GM19463 (cell line): ENCODE data around the gene AP3B1.

Source experiments
- ATAC-seq: cut with Tn5 transposase; IDR thresholded peaks from one replicate; pipeline ENCODE4 v1.9.1; 2021; ENCODE audit warnings: mild to moderate bottlenecking, moderate library complexity; ENCODE audit not compliant: unreplicated experiment

The AP3B1 gene

DNA sequence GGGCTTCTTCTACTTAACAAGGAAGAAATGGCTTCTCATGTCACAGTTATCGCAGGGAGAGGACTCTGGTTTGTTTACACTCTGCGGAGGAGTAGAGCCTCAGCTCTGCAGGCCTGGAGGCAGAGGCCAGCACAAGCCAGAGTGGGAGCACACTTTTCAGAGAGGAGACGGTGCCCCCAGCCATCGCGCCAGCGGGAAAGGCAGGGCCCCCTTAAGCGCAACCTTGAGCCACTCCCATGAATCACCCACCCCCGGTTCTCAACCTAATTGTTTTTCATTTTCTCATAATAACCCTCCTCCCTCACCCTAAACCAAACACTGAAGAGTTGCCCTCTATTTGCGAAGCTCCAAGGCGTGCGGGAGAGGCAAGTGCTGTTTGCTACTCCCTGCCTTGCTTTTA, 309.9 kb downstream of the AP3B1 start:
- ATAC-seq = no peak

DNA sequence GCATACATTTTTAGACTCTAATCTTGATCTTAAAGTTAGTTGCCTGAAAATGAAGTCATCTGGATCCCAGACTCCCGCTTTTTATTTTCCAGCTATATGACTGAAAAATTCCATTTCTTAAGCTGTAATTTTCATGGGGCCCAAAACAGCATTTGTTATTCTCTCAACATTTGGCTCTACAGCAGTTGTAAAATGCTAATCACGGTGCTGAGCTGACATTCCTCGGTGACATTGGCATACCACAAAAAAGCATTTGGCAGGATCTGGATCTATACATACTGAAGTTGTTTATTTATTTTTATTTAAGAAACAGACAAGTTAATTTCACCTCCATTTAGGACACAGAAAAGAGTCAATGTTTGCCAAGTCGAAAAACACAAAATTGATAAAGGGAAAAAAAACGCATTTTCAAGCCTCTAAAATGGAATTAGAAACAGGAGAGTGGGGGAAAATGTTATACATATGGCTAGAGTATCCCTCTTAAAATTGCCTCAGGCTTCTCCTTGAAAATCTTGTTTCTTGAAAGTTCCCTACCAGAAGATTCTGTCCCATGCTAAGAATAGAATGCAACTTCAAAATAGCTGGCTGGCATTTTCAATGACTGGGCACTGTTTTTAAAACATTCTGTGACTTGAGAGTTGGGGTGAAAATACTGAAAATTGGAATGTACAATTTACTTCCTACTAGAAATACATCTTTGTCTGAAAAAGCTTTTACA, 310.9 kb downstream of the AP3B1 start:
- no peak for ATAC-seq

DNA sequence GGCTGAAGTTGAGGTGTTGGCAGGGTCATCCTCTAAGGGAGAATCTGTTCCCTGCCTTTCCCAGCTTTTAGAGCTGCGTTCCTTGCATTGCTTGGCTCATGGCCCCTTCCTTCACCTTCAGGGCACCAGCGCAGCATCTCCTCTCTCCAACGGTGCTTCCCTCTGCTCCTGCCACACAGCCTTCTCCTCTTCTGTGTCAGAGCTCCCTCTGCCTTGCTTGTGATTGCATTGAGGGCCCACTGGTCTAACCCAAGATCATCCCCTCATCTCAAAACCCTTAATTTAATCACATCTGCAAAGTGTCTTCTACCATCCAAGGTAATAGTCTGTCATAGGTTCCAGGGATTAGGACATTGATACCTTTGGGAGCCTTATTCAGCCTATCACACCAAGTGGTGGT, 312.7 kb downstream of the AP3B1 start:
- no peak for ATAC-seq

DNA sequence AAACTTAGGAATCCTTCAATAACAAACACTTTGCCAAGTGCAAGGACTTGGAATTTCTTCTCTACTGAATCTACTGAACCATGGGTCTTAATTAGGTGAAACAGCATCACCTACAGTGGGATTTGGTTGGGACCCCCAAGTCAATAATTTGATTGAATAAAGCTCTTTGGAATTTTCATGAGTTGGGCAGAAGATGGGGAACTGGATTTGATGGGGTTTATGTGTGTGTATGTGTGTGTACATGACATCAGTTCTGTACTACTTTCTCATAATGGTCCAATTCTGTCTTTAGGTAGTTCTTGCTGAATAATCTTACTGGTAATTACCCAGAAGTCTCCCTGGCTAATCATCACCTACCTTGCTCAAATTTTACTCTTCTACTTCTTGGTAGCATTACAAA, 319.9 kb downstream of the AP3B1 start:
- ATAC-seq = no peak

DNA sequence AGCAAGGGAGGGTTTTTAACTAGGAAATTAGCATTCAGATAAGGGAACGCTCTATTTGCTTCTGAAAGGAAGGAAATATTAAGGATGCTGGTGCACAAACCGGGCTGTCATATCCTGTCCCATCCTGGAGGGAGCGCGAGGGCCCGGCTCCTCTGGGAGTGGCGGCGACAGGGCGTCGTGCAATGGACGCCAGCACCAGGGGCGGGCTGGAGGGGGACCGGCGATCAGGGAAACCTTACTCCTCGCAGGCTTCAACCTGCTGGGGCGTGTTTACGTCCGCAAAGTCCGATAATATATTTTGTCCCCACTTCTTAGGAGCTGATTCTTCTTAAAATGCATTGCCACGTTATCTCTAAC, 321.3 kb downstream of the AP3B1 start:
- ATAC-seq = no peak

DNA sequence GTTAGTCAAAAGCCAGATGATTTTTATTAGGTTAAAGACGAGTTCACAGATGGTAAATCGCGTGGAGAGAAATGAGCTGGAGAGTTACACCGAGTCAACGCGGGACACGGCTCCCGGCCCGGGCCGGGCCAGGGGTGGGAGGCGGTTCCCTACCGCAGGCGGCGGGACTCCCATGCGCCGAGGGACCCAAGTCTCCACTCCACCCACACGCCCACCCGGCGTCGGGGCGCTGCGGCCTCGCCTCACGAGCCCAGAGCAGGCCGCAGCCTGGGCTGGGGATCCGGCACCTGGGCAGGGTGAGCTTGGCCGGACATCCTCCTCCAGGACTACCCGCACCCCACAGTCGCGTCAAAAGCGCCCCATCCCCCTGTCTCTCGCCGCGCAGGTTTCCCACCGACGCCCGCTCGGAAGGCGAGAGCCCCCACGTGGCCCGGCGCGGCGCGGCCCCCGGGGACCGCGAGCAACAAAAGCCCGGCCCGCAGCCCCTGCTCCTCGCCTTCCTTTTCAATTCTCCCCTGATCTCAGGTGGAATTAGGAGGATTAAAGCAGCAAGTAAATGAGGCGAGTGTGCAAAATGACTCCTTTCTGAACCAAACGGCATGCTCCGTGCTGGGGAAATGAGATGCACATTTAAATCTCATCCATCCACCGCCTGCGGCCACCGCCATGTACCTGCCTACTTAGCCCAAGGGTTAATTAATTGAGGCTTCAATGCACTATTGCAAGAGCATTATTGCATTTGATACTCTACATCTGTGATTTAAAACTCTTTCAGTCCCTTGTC, 321.8 kb downstream of the AP3B1 start:
- peak; percentile 80 for ATAC-seq

DNA sequence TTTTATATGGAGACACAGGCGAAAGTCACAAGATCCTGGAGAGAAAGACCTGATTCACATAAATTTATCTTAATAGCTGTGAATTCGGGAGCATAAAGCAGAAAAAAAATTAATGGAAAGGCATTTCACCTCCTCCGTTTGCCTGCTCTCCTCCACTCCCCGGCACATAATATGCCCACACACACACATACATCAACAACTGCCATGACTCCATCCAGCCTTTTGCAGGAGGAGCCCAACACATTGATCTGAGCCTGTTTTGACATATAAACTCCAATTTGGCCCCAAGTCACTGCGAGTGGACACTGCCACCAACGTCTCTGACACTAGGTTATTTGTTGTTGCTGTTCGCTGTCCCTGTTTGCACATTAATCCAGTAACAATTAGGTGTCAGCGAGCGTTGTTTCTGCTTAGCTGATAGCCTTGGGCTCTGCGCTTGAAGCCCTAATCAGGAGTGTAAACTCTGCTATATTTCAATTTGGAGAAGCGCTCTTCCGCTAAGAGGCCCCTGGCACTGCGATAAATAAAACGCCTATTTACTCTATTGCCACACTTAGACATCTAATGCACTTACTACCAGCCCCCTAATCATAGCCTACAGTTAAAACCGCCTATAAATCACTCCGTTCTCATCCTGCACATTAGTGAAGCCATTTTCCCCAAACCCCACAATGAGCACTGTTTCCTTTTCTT, 322.6 kb downstream of the AP3B1 start:
- ATAC-seq = no peak

DNA sequence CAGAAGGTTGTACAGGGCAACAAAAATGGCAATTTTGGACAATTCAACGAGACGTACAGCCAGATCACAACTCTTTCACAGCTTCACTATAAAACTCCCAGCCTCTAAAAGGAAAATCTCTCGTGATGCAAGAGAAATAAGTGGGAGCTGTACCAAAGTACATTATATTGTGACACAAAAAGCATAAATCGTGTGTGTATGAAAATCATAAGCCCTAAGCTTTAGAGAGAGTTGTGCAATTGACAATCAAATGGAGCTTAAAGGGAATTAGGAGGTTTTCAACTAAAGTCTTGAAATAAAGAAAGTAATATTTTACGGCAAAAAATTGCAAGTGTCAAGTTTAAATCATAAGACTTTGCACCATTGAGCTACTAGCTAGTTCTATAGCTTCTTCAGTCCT, 323.6 kb downstream of the AP3B1 start:
- ATAC-seq = no peak

DNA sequence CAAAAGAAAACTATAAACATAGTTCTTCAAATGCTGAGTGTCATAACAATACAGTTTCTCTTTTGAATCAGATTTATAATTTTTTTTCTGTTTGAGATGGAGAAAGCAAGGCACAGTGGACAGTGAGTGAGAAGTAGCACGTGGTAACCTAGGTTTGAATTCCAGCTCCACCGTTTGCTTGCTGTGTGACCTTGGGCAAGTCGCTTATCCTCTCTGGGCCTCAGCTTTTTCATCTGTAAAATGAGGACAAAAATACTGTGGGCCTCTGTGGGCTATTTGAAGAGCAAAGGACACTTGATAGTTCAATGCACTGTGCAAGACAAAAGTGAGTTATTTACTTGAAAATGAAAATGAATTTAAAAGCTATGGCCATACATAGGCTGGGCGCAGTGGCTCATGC, 330.7 kb downstream of the AP3B1 start:
- no peak for ATAC-seq

DNA sequence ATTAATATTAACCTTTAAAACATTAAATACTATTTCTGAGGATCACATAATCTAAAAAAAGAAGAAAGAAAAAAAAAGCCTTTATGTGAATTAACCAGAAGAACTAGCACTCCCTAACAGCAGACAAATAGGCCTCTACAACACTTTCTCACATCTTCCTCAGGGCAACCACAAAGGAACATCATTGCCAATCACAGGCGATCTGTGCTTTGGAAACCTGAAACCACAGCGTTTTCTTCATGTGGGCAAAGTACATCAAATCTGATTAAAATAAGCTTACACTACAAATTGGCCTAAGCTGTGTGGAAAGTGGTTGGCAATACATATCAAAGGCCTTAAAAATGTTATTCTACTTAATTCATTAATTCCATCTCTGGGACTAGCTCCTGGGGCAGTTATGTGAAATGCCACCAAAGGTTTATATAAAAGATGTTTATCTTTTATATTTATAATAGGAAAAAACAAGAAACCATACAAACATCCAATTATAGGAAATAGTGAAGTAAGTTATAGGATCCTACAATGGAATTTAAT, 333.6 kb downstream of the AP3B1 start:
- no peak for ATAC-seq

DNA sequence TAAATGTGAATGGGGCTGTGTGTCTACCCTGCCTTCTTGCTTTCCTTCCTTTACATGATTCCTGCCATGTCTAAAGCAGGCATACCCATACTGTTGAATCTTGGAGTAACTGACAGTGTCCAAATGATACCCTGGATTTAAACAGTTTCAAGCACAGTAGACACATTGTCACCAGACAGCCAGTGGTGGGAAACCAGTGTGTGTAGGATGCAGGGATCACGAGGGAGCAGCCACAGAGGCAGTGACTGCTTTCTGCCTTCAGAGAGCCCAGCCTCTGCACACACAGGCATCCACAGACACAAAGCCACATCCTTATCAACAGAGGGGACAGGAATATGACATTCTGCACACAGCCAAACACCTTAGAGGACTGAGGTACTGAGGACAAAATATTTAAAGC, 334.2 kb downstream of the AP3B1 start:
- ATAC-seq = no peak

DNA sequence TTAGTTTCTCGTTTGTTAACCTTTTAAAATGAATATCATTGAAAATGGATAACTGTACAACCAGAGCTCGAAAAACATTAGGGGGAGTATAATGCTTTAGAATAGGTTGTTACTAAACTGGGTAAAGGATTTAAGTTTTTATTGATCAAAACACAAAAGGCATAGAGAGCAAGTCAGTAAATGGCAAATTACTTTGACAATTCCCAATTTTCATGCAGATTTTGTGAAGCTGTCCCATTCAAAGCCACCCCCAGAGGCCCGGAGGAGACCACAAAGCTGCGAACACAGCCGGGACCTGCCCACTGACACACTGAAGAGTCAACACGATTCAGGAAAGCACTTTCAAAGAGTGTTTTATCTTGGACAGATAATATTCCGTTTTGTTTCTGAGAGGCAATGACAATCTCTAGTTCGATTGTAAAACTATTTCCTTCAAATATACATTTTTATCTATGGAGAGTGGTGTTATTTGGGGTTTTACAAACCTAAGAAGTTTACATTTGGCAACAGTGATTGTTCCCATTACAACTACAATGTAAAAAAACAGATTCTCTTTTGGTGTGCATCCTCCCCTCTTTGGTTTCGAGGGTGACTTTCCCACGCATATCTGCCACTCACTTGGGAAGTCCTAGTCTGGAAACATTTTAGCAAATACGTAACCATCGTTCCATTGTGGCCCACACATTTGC, 335.7 kb downstream of the AP3B1 start:
- no peak for ATAC-seq

DNA sequence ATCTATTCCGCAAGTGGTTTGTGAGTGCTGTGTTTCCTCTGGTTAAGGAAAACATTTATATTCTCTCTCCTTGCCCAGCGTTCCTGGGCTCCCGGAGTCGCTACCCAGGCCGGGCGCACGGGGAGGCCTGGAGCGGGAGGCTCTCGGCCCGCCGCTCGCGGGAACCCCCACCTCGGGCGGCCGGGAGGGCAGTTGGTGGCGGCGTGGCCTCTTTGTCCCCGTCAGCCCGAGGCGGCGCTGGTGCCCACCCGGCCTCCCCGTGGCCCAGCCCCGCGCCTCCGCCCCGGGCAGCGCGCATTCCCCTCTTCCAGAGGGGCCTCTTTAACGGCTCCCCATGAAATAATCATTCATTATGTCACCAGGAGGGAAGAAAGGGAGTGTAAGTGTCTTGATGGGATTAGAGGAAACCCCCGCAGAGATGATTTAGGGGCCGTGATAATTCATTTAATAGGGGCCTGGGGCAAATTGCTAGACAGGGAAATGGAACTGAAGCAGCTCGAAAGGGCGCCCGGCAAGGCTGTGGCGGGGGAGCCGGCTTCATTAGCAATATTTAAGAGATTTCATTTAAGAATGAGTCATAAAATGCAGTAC, 336.5 kb downstream of the AP3B1 start:
- ATAC-seq = no peak

DNA sequence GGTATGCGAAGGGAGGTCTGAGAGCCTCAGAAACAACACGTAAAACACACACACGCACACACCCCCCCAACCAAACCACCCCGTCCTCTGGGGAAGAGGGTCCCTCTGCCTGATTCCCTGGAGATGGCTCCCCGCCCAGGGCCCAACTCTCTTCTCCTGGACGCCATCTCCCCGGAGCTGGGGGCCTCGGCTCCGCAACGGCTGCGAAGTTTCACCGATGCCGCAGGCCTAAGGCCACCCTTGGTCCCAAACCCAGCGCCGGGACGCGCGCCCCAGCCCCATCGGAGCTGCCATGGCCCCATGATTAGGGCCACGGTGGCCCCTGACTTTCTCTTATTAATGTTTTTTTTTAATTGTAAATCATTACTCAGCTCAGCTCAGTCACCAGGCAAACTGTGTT, 337.0 kb downstream of the AP3B1 start:
- no peak for ATAC-seq

DNA sequence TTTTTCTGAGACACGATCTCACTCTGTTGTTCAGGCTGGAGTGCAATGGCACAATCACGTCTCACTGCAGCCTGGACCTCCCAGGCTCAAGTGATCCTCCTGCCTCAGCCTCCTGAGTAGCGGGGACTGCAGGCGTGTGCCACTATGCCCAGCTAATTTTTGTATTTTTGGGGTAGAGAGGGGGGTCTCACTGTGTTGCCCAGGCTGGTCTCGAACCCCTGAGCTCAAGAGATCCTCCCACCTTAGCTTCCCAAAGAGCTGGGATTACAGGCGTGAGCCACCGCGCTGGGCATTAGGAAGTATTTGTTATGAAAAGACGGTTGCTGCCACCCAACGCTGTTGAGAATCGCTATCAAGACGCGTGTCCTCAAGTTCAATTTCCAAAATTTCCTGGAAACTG, 337.4 kb downstream of the AP3B1 start:
- no peak for ATAC-seq

DNA sequence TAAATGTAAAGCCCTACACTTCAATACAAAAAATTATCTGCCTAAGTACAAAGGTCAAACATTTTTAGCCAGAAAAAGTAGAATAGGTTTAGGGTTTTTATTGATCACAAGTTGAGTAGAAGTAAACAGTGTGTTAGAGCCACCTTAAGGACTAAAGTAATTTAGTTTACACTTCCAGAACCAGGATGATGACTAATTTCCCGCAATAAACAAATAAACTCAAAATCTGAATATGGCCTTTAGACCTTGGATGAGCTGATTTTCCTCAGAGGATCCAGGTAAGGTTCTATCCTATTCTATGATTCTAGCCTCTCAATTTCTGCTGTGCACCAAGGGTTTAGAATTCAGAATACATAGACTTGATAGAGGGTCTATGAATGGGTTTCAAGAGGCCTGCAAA, 338.9 kb downstream of the AP3B1 start:
- no peak for ATAC-seq

DNA sequence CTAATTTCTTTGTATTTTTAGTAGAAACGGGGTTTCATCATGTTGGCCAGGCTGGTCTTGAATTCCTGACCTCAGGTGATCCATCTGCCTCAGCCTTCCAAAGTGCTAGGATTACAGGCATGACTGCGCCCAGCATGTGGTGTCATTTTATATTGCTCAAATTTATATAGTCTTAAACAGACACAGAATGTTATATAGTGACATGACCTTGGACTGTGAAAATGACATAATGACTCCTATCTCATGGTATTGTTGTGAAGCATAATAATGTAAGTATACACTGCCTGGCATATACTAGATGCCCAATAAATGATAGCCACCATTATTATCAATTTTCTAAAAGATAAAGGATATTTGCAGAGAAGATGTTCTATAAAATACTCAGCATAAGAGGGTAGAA, 341.1 kb downstream of the AP3B1 start:
- no peak for ATAC-seq

DNA sequence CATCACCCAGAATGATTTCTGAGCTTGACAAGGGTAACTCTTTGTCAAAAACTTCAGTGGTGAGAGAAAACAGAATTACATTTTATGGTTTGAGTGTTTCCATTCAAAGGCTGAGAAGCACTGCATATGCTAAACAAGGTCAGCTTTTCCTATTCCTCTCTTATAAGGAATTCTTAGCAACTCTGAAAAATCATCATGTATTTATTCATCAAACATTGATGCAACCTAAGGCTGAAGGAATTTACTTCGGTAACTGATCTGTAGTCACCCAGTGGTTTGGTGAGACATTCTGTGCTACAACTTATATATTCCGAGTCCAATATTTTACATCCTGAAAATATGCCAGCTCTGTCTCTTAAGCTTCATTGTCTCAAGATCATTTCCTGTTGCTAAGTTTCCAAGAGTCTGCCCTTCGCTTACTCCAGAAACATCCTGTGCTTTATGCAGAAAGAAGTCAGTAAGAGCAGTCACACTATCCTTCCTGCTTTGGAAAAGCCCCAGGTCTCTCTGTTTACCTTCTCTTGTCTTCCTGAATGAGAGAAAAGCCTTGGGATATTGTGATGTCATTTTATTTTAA, 341.8 kb downstream of the AP3B1 start:
- no peak for ATAC-seq
